ENCODE results near the gene NDUFAF2. TPM values are rescaled to one million over a fixed set of nuclear protein-coding genes. Genes with fewer than 3 reads are reported as not detected.
"Not testable (repeated sequence)": the region's sequence is repeated elsewhere in the genome, so short reads cannot be mapped to it uniquely, and the experiment has no call there.

Gene NDUFAF2
- total RNA-seq, 1 donor from 2014 or later: 27.5 TPM

- DNase-seq (ENCODE audit: extremely low spot score, unreplicated experiment): no peak
- H3K36me3 Mint-ChIP-seq: no peaks in the 10 kb centered on the region
- no peak for TF ChIP-seq CTCF (conservative IDR thresholded peaks at IDR 0.05)
- no peak overlapping the region for H3K27ac Mint-ChIP-seq
- peaks cover 9% of the 10 kb centered on the region for H3K9me3 Mint-ChIP-seq
- no peak overlapping the region for H3K4me3 Mint-ChIP-seq
- no peaks in the 10 kb centered on the region for H3K27me3 Mint-ChIP-seq
- H3K4me1 Mint-ChIP-seq (ENCODE audit: unreplicated experiment): no peaks in the 10 kb centered on the region
Measured at GRCh38 chr5:60977956-60978737, 33.1 kb downstream of the NDUFAF2 start.

- H3K27ac Mint-ChIP-seq: no peak overlapping the region
- no peak for DNase-seq (ENCODE audit: extremely low spot score, unreplicated experiment)
- H3K36me3 Mint-ChIP-seq: no peaks in the 10 kb centered on the region
Measured at GRCh38 chr5:60978968-60979367, 34.0 kb downstream of the NDUFAF2 start.

GRCh38 chr5:60980511-60980910 lies 35.5 kb downstream of the NDUFAF2 start:
- Mint-ChIP-seq H3K27me3 (no peaks in the 10 kb centered on the region), H3K9me3 (peaks cover 9% of the 10 kb centered on the region), H3K4me3 (no peak overlapping the region), H3K36me3 (no peaks in the 10 kb centered on the region), H3K4me1 (ENCODE audit: unreplicated experiment) (no peaks in the 10 kb centered on the region), H3K27ac (no peak overlapping the region)
- no peak for TF ChIP-seq CTCF (conservative IDR thresholded peaks at IDR 0.05)
- no peak for DNase-seq (ENCODE audit: extremely low spot score, unreplicated experiment)

More at GRCh38 chr5:60978968-60979367, 34.0 kb downstream of the NDUFAF2 start:
- H3K9me3 Mint-ChIP-seq: peaks cover 9% of the 10 kb centered on the region
- no peaks in the 10 kb centered on the region for H3K27me3 Mint-ChIP-seq
- TF ChIP-seq CTCF (conservative IDR thresholded peaks at IDR 0.05): no peak
- no peak overlapping the region for H3K4me3 Mint-ChIP-seq
- H3K4me1 Mint-ChIP-seq (ENCODE audit: unreplicated experiment): no peaks in the 10 kb centered on the region

GRCh38 chr5:60982127-60982526 lies 37.1 kb downstream of the NDUFAF2 start:
- not testable (repeated sequence) for DNase-seq (ENCODE audit: extremely low spot score, unreplicated experiment); H3K4me1 Mint-ChIP-seq (ENCODE audit: unreplicated experiment); H3K36me3 Mint-ChIP-seq; H3K27me3 Mint-ChIP-seq; H3K4me3 Mint-ChIP-seq; H3K27ac Mint-ChIP-seq
- peaks cover 12% of the 10 kb centered on the region for H3K9me3 Mint-ChIP-seq

- peaks cover 4% of the 10 kb centered on the region for H3K9me3 Mint-ChIP-seq
- no peak for DNase-seq (ENCODE audit: extremely low spot score, unreplicated experiment)
Measured at GRCh38 chr5:60989790-60990189, 44.8 kb downstream of the NDUFAF2 start.

More at GRCh38 chr5:60989790-60990189, 44.8 kb downstream of the NDUFAF2 start:
- H3K36me3 Mint-ChIP-seq: peaks cover 12% of the 10 kb centered on the region
- no peak overlapping the region for H3K4me3 Mint-ChIP-seq
- no peaks in the 10 kb centered on the region for H3K27me3 Mint-ChIP-seq
- no peaks in the 10 kb centered on the region for H3K4me1 Mint-ChIP-seq (ENCODE audit: unreplicated experiment)
- TF ChIP-seq CTCF (conservative IDR thresholded peaks at IDR 0.05): no peak
- H3K27ac Mint-ChIP-seq: no peak overlapping the region
